ENCODE data around the gene PSMB10. TPM values are rescaled to one million over a fixed set of nuclear protein-coding genes. Genes with fewer than 3 reads are reported as not detected.

The PSMB10 gene
- total RNA-seq, 1 experiment from 2014 or later: 79.3 TPM

DNA sequence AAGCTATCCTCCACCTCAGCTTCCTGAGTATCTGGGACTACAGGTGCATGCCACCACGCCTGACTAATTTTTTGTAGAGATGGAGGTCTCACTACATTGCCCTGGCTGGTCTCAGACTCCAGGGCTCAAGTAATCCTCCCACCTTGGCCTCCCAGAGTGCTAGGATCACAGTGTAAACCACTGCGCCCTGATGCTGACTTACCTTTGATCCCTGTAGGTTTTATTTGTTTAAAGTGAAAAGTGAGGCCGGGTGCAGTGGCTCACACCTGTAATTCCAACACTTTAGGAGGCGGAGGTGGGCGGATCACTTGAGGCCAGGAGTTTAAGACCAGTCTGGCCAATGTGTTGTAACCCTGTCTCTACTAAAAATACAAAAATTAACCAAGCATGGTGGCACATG lies 34.9 kb downstream of the PSMB10 start:
- peaks cover 7% of the 10 kb centered on the region for H3K4me1 Mint-ChIP-seq (ENCODE audit: low read depth, unreplicated experiment)
- no peaks in the 10 kb centered on the region for H3K9me3 Mint-ChIP-seq (ENCODE audit: low read depth, unreplicated experiment)
- no peaks in the 10 kb centered on the region for H3K27me3 Mint-ChIP-seq (ENCODE audit: unreplicated experiment)
- H3K4me3 Mint-ChIP-seq (ENCODE audit: low read depth, unreplicated experiment): no peak overlapping the region
- no peak for TF ChIP-seq CTCF (IDR thresholded peaks at IDR 0.05; ENCODE audit: unreplicated experiment)
- DNase-seq: no peak
- CTCF ChIA-PET: no interaction called here
- BruUV-seq (replicated peaks): no TSS peak
- H3K27ac Mint-ChIP-seq (ENCODE audit: unreplicated experiment): no peak overlapping the region
- intact Hi-C loops (cut with micrococcal nuclease; ENCODE audit: unreplicated experiment): no loop called here
- peaks cover 13% of the 10 kb centered on the region for H3K36me3 Mint-ChIP-seq (ENCODE audit: insufficient read depth, unreplicated experiment)

DNA sequence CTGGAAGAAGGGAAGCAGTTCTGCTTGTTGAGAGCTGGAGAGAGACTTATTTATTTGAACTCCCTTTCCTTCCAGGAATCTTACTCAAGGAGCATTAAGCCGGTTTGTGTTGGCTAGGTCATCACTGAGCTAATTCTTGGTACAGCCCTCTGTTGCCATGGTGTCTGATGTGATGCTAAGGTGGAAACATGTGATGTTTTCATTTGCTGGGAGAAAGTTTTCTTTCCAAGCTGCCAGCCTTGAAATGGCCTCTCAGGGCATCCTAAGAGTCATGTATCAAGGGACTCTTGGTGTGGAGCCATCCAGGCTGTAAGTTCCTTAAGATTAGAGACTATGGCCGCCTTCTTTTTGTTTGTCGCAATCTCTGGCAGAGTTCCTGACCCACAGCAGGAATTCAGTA lies 39.4 kb downstream of the PSMB10 start:
- intact Hi-C loops (cut with micrococcal nuclease; ENCODE audit: unreplicated experiment): no loop called here
- Mint-ChIP-seq H3K4me3 (ENCODE audit: low read depth, unreplicated experiment) (no peak overlapping the region), H3K36me3 (ENCODE audit: insufficient read depth, unreplicated experiment) (peaks cover 32% of the 10 kb centered on the region), H3K9me3 (ENCODE audit: low read depth, unreplicated experiment) (no peaks in the 10 kb centered on the region), H3K4me1 (ENCODE audit: low read depth, unreplicated experiment) (peaks cover 10% of the 10 kb centered on the region), H3K27ac (ENCODE audit: unreplicated experiment) (no peak overlapping the region), H3K27me3 (ENCODE audit: unreplicated experiment) (no peaks in the 10 kb centered on the region)
- no peak for DNase-seq
- no peak for TF ChIP-seq CTCF (IDR thresholded peaks at IDR 0.05; ENCODE audit: unreplicated experiment)
- CTCF ChIA-PET: no interaction called here
- no TSS peak for BruUV-seq (replicated peaks)

- CTCF ChIA-PET: interaction anchor here (2.0 kb wide), 1 partner anchor 10 kb away, joined by 5 read pairs; no protein-coding TSS in a partner anchor
- H3K27ac Mint-ChIP-seq (ENCODE audit: unreplicated experiment): peak overlapping the region; percentile 95
- no peaks in the 10 kb centered on the region for H3K27me3 Mint-ChIP-seq (ENCODE audit: unreplicated experiment)
- H3K4me3 Mint-ChIP-seq (ENCODE audit: low read depth, unreplicated experiment): peak overlapping the region; percentile 99
- no peak for TF ChIP-seq CTCF (IDR thresholded peaks at IDR 0.05; ENCODE audit: unreplicated experiment)
- BruUV-seq (replicated peaks): TSS peak; percentile 34
- no peaks in the 10 kb centered on the region for H3K9me3 Mint-ChIP-seq (ENCODE audit: low read depth, unreplicated experiment)
- peaks cover 27% of the 10 kb centered on the region for H3K36me3 Mint-ChIP-seq (ENCODE audit: insufficient read depth, unreplicated experiment)
- no peak for DNase-seq
- intact Hi-C loops (cut with micrococcal nuclease; ENCODE audit: unreplicated experiment): no loop called here
- peaks cover 10% of the 10 kb centered on the region for H3K4me1 Mint-ChIP-seq (ENCODE audit: low read depth, unreplicated experiment)
Observed at GRCh38 chr16:67893743-67894399, 42.8 kb downstream of the PSMB10 start.

- no peak for TF ChIP-seq CTCF (IDR thresholded peaks at IDR 0.05; ENCODE audit: unreplicated experiment)
- intact Hi-C loops (cut with micrococcal nuclease; ENCODE audit: unreplicated experiment): no loop called here
- Mint-ChIP-seq H3K4me3 (ENCODE audit: low read depth, unreplicated experiment) (peak within 1 kb of the TSS; percentile 99), H3K9me3 (ENCODE audit: low read depth, unreplicated experiment) (no peaks in the 10 kb centered on the region), H3K4me1 (ENCODE audit: low read depth, unreplicated experiment) (peaks cover 10% of the 10 kb centered on the region), H3K27me3 (ENCODE audit: unreplicated experiment) (no peaks in the 10 kb centered on the region), H3K27ac (ENCODE audit: unreplicated experiment) (peak within 1 kb of the TSS; percentile 95), H3K36me3 (ENCODE audit: insufficient read depth, unreplicated experiment) (peaks cover 27% of the 10 kb centered on the region)
- CTCF ChIA-PET: interaction anchor here (0.6 to 2.0 kb wide), 5 partner anchors 9 to 211 kb away, joined by 3 to 7 read pairs (median 3); no protein-coding TSS in a partner anchor
- BruUV-seq (replicated peaks): no TSS peak
- DNase-seq: peak; percentile 97
Observed at GRCh38 chr16:67892899-67893742, 43.5 kb downstream of the PSMB10 start, which contains the start of gene PSKH1. PSKH1 (plus strand) TSS chr16:67893254; CDS start chr16:67908750, 15,496 bp downstream.

All from Calu3 (cell line).